Panc1 (cell line): ENCODE results near the gene APBB3.

Experiments used
- POLR2AphosphoS5 ChIP-seq: IDR thresholded peaks from 2 replicates; pipeline ENCODE4 v1.6.1; 2012; ENCODE audit warnings: mild to moderate bottlenecking, low read depth, low read length, moderate library complexity
- REST ChIP-seq, 2 experiments: IDR thresholded peaks; 2 replicates each; pipeline ENCODE4 v1.6.1; 2011 to 2012; ENCODE audit warnings: low read depth in 2 of 2, control low read depth in 1 of 2, low read length in 1 of 2, mild to moderate bottlenecking in 1 of 2, moderate library complexity in 1 of 2; ENCODE audit not compliant: insufficient read depth in 1 of 2
- SIN3A ChIP-seq: IDR thresholded peaks from 2 replicates; pipeline ENCODE4 v1.6.1; 2012; ENCODE audit warnings: low read depth, mild to moderate bottlenecking, low read length, moderate library complexity, borderline replicate concordance; ENCODE audit not compliant: insufficient read depth
- TCF7L2 ChIP-seq: IDR thresholded peaks from 2 replicates; pipeline ENCODE4 v1.6.1; 2011; ENCODE audit warnings: mild to moderate bottlenecking, low read depth, low read length, inconsistent platforms
- TF ChIP-seq, protein P1 (sequence below): fragments of 450-650 bp; IDR thresholded peaks from 2 replicates; pipeline ENCODE4 v1.5.1; 2017; ENCODE audit warnings: mild to moderate bottlenecking

DNA sequence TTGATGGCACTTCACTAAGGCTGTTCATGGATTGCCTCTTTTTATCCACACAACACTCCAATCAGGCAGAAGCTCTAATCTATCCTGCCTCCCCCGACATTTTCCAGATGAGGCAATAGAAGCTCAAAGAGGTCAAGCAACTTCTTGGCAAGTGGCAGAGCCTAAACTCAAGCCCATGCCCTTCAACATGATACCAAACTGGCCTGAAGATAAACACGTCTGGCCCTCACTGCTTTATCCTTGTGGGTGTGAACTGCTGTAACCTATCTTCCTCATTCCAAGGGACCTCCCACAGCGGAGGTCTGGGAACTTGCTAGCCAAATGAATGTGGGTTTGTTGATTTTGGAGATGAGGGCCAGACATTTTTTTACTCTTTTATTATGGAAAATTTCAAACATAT lies 9.8 kb upstream of the APBB3 start:
- TF ChIP-seq, protein P1, sequence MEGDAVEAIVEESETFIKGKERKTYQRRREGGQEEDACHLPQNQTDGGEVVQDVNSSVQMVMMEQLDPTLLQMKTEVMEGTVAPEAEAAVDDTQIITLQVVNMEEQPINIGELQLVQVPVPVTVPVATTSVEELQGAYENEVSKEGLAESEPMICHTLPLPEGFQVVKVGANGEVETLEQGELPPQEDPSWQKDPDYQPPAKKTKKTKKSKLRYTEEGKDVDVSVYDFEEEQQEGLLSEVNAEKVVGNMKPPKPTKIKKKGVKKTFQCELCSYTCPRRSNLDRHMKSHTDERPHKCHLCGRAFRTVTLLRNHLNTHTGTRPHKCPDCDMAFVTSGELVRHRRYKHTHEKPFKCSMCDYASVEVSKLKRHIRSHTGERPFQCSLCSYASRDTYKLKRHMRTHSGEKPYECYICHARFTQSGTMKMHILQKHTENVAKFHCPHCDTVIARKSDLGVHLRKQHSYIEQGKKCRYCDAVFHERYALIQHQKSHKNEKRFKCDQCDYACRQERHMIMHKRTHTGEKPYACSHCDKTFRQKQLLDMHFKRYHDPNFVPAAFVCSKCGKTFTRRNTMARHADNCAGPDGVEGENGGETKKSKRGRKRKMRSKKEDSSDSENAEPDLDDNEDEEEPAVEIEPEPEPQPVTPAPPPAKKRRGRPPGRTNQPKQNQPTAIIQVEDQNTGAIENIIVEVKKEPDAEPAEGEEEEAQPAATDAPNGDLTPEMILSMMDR, result no peak
- TF ChIP-seq TCF7L2, result no peak
- TF ChIP-seq POLR2AphosphoS5, result no peak
- TF ChIP-seq SIN3A, result no peak
- TF ChIP-seq REST (IDR thresholded peaks at IDR 0.05; ENCODE audit: insufficient read depth in 1 of 2, low read depth in 2 of 2, low read length in 1 of 2), result no peak
